ENCODE data around the gene SLC45A3. TPM values are rescaled to one million over a fixed set of nuclear protein-coding genes. Genes with fewer than 3 reads are reported as not detected.
A peak's percentile ranks its signal among the peaks of the same experiment; 100 is the strongest.
"Not testable (repeated sequence)": the region's sequence is repeated elsewhere in the genome, so short reads cannot be mapped to it uniquely, and the experiment has no call there.

SLC45A3 gene, protein sequence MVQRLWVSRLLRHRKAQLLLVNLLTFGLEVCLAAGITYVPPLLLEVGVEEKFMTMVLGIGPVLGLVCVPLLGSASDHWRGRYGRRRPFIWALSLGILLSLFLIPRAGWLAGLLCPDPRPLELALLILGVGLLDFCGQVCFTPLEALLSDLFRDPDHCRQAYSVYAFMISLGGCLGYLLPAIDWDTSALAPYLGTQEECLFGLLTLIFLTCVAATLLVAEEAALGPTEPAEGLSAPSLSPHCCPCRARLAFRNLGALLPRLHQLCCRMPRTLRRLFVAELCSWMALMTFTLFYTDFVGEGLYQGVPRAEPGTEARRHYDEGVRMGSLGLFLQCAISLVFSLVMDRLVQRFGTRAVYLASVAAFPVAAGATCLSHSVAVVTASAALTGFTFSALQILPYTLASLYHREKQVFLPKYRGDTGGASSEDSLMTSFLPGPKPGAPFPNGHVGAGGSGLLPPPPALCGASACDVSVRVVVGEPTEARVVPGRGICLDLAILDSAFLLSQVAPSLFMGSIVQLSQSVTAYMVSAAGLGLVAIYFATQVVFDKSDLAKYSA
- 6.9 TPM for total RNA-seq
- long read RNA-seq, partial matches to known transcripts = 2 of 9 reads
- long read RNA-seq, other reads (novel, unspliced or antisense) = 5 of 9 reads

DNA sequence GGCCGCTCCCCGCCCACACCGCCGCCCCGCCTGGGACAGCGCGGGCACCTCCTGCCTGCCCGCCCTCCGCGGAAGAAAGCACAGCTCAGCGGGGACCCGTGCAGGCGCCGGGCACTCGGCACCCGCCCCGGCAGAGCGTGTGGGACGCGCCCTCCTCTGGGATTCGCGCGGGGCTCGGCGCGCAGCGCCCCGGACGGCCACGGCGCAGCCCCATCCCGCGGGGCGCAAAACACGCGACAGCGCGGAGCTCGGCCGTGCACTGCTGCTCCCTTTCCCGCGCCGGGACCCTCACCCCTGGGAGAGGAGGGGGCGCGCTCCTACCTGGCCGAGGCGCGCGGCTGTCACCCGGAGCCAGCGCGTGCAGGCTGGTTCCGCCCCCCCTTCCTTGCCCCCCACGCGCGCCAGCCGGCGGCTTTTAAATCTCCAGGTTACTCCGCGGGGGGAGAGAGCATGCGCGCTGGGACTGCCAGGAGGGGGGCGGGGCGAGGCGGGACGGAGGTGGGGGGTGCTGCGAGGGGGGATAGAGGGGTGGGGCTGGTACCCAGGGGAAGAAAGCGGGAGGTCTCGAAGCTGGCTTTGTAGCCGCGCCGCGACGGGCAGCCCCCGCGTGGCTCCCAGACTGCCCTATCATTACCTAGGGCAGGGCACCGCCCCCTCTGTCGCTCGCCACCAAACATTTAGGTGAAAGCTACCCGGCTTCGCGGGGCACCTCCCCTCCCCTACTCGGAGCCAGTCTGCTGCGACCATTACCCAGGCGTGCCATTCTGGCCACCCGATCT is at the start of gene SLC45A3:
Gene SLC45A3 (minus strand): TSS at position 437 of the 779 bp plus-strand sequence. CDS start 15,853 bp downstream, outside the sequence.
- ATAC-seq (ENCODE audit: poor library complexity) (peak; percentile 64), DNase-seq (no peak)
- intact Hi-C loops (cut with DNase I) = no loop called here

DNA sequence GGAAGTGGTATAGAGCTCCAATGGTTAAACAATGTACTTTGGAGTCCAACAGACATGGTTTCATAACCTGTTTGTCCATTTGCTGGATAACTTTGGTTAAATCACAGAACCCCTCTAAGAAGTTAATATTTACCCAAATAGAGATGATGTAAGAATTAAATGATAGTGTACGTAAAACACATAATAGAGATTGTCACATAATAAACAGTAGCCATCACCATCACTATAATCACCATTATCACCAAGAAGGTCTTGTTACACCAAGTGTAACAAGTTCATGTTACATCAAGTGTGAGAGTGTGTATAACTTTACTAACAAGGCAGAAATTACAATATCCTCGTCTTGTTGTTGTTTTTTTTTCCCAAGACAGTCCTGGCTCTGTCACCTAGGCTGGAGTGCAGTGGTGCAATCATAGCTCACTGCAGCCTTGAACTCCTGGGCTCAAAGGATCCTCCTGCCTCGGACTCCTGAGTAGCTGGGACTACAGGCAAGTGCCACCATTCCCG is 46.4 kb upstream of the SLC45A3 start:
- no peak for ATAC-seq (ENCODE audit: poor library complexity)
- DNase-seq = no peak
- intact Hi-C loops (cut with DNase I) = no loop called here

DNA sequence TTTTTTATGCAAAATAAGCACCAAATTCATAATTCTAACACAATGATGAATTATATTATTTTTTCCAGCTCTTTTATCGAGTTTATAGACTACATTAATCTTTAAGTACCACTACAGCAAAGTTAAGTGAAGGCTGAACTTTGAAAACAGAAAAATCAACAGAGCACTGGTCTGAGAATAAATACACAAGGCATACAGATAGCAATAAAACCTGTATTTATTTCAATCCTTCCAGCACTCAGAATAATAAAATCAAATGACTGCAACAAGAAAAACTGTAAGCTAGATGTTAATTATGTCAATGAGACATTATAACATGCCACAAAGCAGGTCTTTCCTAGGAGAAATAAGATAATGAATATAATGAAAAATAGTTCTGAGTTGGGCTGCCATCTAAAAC is 45.2 kb upstream of the SLC45A3 start:
- intact Hi-C loops (cut with DNase I) = no loop called here
- DNase-seq (no peak), ATAC-seq (ENCODE audit: poor library complexity) (no peak)

DNA sequence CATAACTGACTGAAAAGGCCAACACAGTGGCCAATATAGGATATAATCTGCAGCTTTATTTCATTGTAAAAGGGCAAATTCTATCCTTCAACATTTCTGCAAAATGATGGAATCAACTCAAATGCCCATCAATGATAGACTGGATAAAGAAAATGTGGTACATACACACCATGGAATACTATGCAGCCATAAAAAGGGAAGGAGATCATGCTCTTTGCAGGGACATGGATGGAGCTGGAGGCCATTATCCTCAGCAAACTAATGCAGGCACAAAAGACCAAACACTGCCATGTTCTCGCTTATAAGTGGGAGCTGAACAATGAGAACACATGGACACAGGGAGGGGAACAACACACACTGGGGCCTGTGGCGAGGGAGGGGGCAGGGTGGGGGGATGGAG is 40.4 kb upstream of the SLC45A3 start:
- ATAC-seq (ENCODE audit: poor library complexity); intact Hi-C loops (cut with DNase I); DNase-seq: not testable (repeated sequence)

DNA sequence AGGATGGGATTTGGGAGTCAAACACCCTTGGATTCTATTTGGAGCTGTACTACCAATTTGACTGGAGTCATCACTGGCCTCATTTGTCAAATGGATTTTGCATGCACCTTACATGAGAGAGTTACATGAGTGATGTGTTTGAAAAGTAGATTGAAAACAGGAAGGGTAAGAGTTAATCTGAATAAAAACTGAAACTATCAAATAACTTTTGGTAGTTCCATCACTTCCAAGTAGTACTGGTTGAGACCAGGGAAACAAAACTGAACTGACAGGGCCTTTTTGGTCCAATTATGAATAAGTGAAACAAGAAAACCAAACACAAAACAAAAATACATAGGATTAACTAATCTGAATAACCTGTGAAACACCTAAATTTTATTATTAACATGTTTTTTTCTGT is 39.5 kb upstream of the SLC45A3 start:
- intact Hi-C loops (cut with DNase I) = no loop called here
- no peak for ATAC-seq (ENCODE audit: poor library complexity)

DNA sequence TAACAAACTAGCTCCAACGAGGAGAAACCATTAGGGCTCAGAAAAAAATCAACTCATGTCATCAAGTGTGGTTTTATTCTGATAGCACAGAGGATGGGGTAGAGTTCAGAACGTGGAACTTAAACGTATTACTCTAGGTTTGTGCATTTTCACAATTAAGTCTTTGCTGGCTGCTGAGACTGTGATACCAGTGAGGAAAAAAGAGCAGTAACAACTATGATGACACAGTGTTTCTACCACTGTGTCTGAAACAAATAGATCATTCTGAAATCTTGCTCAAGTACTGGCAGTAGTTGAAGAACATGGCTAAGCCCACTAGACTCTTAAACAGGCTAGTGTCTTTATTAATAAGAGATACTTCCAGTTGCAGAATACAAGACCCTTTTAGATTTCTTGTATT is 38.7 kb upstream of the SLC45A3 start:
- no peak for ATAC-seq (ENCODE audit: poor library complexity)
- intact Hi-C loops (cut with DNase I) = no loop called here
- no peak for DNase-seq

More for the DNA sequence above, 39.5 kb upstream of the SLC45A3 start:
- DNase-seq = no peak

DNA sequence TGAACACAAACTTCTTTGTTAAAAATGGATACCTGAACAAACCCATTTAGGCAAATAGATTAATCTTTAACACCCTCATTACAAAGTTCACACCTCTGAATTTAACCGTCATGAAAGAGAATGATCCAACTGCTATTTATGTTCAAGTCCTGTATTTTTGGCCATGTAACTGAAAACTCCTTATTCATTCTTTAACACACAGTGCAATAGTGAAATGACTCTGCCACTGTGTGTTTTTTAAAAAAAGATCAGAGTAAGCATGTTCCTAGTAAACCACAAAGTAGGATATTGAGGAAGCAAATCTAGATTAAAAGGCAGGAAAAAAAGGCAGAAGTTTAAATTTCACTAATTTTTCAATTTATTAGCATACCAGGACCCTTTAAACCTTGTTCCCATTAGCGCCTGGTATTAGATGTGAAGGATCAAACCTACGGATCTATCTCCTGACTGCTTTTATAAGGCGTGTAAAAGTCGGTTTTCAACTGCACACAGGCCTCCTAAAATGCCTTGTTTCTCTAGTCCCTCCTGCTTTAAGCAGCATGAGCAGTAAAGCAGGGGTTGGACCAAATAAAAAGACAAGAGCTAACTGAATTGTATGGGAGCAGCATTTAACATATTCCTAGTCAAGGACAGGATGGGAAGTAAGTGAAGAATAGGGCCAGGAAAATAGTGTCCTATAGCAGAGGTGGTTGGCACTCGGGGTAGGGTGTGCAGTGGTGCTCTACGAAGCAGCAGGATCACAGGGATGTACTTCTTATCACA is 36.2 kb upstream of the SLC45A3 start:
- no peak for ATAC-seq (ENCODE audit: poor library complexity)
- no peak for DNase-seq
- intact Hi-C loops (cut with DNase I) = no loop called here

DNA sequence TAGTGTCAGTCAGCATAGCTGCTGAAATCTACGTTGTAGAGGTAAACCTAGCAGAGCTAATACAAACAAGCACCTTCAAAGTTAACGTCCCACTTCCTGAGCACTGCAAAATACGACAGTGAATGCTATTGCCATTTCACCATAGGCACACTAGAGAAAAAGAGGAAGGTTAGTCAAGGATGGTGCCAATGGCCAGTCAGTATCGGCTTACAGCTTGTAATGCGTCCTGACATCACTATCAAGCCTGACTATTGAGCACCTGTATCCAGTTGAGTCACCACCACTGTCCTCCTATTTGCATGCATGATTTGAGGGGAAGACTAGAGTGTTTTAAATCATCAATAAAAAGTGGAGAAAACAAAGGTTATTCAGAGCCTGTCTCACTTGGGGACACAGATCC is 35.3 kb upstream of the SLC45A3 start:
- DNase-seq (no peak), ATAC-seq (ENCODE audit: poor library complexity) (no peak)

DNA sequence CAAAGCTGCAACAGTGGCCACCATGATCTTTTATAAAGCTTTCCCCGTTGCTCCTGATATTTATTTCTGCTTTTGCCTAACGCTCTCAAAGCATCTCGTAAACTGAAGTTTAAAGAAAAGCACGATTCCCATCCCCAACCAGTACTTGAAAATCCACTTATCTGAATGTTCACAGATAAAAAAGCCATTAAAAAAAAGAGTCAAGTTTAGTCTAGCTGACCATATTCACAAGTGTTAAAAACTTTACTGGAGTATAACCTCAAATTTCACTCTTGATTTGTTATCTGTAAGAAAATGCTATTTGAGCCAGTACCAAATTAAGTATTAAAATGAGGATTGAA is 34.6 kb upstream of the SLC45A3 start:
- ATAC-seq (ENCODE audit: poor library complexity) (no peak), DNase-seq (no peak)
- intact Hi-C loops (cut with DNase I) = no loop called here

More for the DNA sequence above, 35.3 kb upstream of the SLC45A3 start:
- intact Hi-C loops (cut with DNase I) = no loop called here

DNA sequence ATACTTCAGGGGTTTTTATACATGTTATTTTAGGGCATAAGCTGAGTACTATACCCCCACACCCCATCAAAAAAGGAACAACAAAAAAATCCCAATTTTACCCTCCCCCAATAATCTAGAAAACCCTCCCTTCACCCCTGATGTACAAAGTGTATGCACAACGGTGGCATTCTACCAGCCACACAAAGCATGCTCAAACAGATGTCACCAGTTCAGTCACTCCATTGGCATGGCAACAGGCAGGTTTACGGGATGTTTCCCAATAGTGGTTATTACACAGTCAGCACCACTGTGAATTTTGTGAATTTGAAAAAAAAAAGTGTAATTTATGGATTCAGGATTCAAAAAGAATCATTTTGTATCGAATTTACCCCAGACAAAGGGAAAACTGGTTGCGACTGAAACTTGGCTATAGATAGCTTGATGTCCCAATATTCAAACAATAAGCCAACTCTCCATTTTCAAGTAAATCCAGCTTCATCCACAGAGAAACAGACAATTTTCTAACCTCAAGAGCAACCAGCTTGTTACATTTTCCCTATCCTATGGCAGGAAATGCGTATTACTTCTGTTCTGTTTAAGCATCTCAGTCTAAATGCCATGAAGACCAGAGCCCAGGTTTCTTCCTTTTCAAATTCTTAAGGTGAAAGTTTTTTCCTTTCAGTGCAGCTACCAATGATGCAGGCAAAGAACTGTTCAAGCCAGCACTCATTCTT is 34.0 kb upstream of the SLC45A3 start:
- intact Hi-C loops (cut with DNase I) = no loop called here
- ATAC-seq (ENCODE audit: poor library complexity) = no peak
- DNase-seq = no peak

DNA sequence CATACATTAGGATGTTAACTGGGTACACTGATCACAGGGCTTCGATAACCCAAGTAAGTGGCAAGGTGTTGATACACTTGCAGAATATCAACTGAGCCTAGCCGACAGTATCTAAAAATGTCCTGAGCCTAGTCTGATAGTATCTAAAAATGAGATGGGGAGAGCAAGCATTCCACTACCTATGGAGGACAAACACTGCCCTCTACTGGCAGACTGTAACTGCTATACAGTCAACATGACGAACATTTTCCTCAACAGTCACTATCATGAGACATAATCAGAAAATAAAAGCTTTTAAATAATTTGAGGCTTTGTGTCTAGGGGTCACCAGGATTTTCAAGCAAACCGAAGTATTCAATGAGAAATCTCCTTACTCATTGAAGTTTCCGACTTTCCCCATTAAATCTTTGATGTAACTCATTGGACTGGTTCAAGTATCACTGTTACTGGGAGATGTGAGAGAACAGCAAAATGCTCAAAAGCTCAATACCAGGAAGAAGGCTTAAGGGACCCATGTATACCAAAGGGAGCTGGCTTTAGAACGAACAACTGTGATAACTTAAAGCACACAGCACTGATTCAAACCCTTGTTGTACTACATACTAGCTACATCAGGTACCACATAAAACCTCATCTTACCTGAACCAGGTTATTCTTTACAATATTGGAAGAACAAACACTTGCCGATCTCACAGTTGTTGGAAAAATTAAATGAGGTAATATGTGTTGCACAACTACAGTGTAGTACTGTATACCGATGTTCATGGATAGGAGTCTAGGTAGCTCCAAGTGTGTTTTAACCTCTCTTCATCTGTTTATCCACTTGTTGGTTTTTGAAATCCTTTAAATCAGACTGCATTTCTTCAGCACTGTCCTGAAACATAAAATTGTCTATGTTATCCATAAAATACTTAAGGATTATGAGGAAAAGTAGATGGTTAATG is 31.1 kb upstream of the SLC45A3 start:
- ATAC-seq (ENCODE audit: poor library complexity) (peak; percentile 88), DNase-seq (no peak)
- intact Hi-C loops (cut with DNase I) = no loop called here

DNA sequence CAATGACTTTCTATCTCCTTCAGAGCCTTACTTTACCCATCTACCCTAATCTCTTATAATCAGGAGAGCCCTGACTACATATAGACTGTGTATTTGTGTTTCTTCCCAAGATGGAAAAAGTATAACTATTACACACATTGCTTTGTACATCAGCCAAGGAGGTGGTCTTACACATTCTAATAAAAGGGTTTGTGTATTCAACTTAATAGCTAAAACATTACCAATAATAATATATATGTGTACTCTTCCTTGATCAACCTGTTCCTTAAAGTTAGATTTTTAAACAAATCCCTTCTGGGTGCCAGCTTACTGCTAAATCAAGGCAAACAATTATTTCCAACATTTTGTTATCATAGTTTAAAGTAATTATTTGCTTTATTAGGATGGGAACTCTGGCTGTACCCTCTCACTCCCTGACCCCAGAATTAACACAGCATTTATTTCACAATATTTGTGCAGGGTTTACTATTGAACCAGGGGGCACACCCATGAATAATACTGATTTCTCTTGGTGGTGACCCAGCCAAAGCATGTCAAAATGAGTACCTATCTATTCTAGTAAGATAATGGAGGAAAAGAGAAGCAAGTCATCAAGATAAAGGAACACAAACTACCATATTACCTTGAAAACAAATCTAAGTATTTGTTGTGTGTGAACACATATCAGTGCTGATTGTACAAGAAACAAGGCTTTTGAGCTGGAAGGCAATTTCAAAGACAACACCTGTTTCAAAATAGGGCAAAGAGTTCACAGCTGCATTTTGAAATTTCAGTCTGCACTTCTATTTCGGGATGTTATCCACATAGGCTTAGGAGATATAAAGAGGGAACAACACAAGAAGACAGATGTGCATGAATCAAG is 30.1 kb upstream of the SLC45A3 start:
- intact Hi-C loops (cut with DNase I) = no loop called here
- DNase-seq = no peak
- ATAC-seq (ENCODE audit: poor library complexity) = no peak

DNA sequence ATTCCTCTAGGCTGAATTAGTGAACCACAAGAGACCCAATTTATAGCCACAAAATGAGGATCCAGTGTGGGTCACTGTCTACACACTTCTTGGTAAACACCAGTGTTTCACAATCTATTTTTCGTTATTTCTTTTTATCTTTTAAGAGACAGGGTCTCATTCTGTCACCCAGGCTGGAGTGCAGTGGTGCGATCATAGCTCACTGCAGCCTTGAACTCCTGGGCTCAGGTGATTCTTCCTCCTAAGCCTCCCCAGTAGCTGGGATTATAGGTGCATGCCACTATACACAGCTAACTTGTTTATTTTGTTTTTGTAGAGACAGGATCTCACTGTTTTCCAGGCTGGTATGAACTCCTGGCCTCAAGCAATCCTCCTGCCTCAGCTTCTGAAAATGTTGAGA is 29.3 kb upstream of the SLC45A3 start:
- no peak for DNase-seq
- no peak for ATAC-seq (ENCODE audit: poor library complexity)
- intact Hi-C loops (cut with DNase I) = loop anchor here (5.0 kb wide), 2 partner anchors 47 to 117 kb away; no protein-coding TSS in a partner anchor

DNA sequence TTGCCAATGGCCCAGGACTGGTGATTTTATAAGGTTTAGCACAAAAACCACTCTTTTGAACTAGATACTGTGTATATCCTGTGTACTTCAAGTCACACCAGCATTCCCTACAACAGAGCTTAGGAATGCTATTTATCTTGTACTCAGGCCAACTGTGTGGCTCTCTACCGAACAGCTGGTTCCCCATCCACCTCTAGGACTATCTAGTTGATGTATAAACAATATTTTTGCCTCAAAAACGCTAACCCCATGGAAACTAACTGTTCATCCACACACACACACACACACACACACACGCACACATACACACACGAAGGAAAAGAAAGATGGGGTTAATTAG is 28.7 kb upstream of the SLC45A3 start:
- DNase-seq (no peak), ATAC-seq (ENCODE audit: poor library complexity) (peak; percentile 15)
- intact Hi-C loops (cut with DNase I) = loop anchor here (5.0 kb wide), 2 partner anchors 47 to 117 kb away; no protein-coding TSS in a partner anchor

DNA sequence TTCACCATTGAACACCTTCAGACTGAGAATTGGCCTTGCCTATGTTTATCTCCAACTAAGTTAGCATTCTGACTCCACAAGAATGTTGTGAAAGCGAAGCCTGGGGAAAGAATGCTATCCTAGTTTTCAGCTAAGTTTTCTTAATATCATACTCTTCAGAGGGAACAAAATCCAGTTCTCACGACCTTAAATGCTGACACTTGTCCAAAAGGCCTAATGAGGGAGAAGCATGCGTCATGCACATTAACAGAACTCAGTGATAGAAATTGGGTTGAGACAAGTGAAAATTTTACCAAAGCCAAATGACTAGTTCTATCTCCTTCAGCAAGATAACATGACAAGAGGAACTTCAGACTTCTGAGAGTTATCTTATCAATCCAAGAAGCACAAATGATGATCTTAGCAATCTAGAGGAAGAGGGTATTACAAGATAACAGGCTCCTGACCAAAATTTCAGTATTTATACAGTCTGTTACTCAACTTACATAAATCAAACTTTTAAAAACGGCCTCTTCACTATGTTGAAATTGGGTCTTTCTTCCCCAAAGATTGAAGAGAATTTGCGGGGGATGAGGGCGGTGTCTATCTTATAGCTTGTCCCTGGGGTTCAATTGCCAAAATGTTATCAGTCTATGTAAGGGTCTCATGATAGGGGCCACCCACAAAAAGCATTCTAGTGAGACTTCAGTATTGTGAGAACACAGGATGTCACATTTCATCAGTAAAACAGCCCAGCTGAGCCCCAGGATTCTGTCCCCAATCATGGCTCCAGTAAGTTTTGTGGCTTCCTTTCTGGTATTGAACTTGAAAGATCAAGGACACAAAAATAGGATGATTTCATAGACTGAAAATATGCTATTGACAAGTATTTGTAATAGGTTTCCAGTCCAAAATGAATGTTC is 26.5 kb upstream of the SLC45A3 start:
- ATAC-seq (ENCODE audit: poor library complexity) (peak; percentile 18), DNase-seq (no peak)
- intact Hi-C loops (cut with DNase I) = loop anchor here (5.0 kb wide), 2 partner anchors 45 to 115 kb away; no protein-coding TSS in a partner anchor
